GM06990 (cell line): ENCODE results near the gene TRPC6.

ENCODE experiments used
- DNase-seq: peaks from one replicate; pipeline ENCODE4 v3.0.0-alpha.2; 2011; ENCODE audit not compliant: insufficient read length; ENCODE audit errors: extremely low read depth
- H3K27me3 ChIP-seq: replicated peaks from 2 replicates; pipeline ENCODE4 v1.6.0; 2011; ENCODE audit warnings: low read length; ENCODE audit not compliant: control insufficient read depth, insufficient read depth
- H3K36me3 ChIP-seq: 2 replicates; pipeline ENCODE4 v1.5.1; 2011; ENCODE audit warnings: low read length; ENCODE audit not compliant: control insufficient read depth, insufficient read depth
- H3K4me3 ChIP-seq: replicated peaks from 2 replicates; pipeline ENCODE4 v1.5.1; 2011; ENCODE audit warnings: low read depth, mild to moderate bottlenecking, control low read depth, low read length
- CTCF ChIP-seq: IDR thresholded peaks from 2 replicates; pipeline ENCODE4 v1.5.1; 2011; ENCODE audit warnings: low read length, control low read depth, mild to moderate bottlenecking, inconsistent platforms; ENCODE audit not compliant: insufficient read depth, poor library complexity, severe bottlenecking

TRPC6 gene

GRCh38 chr11:101446238-101446637, 137.6 kb downstream of the TRPC6 start:
- no peak for DNase-seq
- no peaks in the 10 kb centered on the region; the same call in 1 of the 2 replicates for H3K27me3 ChIP-seq
- no peak overlapping the region for H3K4me3 ChIP-seq
- no peak for TF ChIP-seq CTCF
- no peaks in the 10 kb centered on the region for H3K36me3 ChIP-seq

- Histone ChIP-seq H3K4me3 (no peak overlapping the region), H3K36me3 (no peaks in the 10 kb centered on the region), H3K27me3 (no peaks in the 10 kb centered on the region; the same call in 1 of the 2 replicates)
- no peak for TF ChIP-seq CTCF
- DNase-seq: no peak
These were observed 138.0 kb downstream of the TRPC6 start for GRCh38 chr11:101445761-101446160.

GRCh38 chr11:101444851-101445250, 139.0 kb downstream of the TRPC6 start:
- H3K27me3 ChIP-seq: no peaks in the 10 kb centered on the region; the same call in 1 of the 2 replicates
- no peak overlapping the region for H3K4me3 ChIP-seq
- H3K36me3 ChIP-seq: no peaks in the 10 kb centered on the region
- no peak for TF ChIP-seq CTCF
- no peak for DNase-seq

- DNase-seq: no peak
- no peaks in the 10 kb centered on the region for H3K36me3 ChIP-seq
- TF ChIP-seq CTCF: no peak
These were observed 139.6 kb downstream of the TRPC6 start for GRCh38 chr11:101444164-101444563.

GRCh38 chr11:101442936-101443521, 140.8 kb downstream of the TRPC6 start:
- no peak for DNase-seq
- no peak for TF ChIP-seq CTCF
- no peak overlapping the region for H3K4me3 ChIP-seq

More at GRCh38 chr11:101444164-101444563, 139.6 kb downstream of the TRPC6 start:
- Histone ChIP-seq H3K4me3 (no peak overlapping the region), H3K27me3 (no peaks in the 10 kb centered on the region; the same call in 1 of the 2 replicates)

GRCh38 chr11:101442171-101442570, 141.6 kb downstream of the TRPC6 start:
- Histone ChIP-seq H3K27me3 (no peaks in the 10 kb centered on the region; the same call in 1 of the 2 replicates), H3K36me3 (no peaks in the 10 kb centered on the region), H3K4me3 (no peak overlapping the region)
- no peak for TF ChIP-seq CTCF
- no peak for DNase-seq

More at GRCh38 chr11:101442936-101443521, 140.8 kb downstream of the TRPC6 start:
- Histone ChIP-seq H3K27me3 (no peaks in the 10 kb centered on the region; the same call in 1 of the 2 replicates), H3K36me3 (no peaks in the 10 kb centered on the region)
